Thyroid gland (tissue), 4 donors: ENCODE results near the gene SLC18A2.

Source experiments
- CTCF ChIP-seq, 6 experiments: fragments of 200-600 bp in 3 of 6; fragments of 450-650 bp in 3 of 6; sonication (generic) in 3 of 6; IDR thresholded peaks; one replicate each; pipeline ENCODE4 v1.5.1; 2016 to 2019; ENCODE audit warnings: antibody characterized with exemption in 6 of 6, mild to moderate bottlenecking in 2 of 6, inconsistent platforms in 1 of 6, moderate library complexity in 1 of 6
- POLR2A ChIP-seq, 2 donors: fragments of 450-650 bp; IDR thresholded peaks; one replicate each; pipeline ENCODE4 v1.6.1; 2017; ENCODE audit warnings: antibody characterized with exemption in 2 of 2, mild to moderate bottlenecking in 2 of 2, moderate library complexity in 1 of 2

- TF ChIP-seq CTCF (IDR thresholded peaks at IDR 0.05) (no peak), POLR2A (IDR thresholded peaks at IDR 0.05) (no peak)
Observed at GRCh38 chr10:117272195-117273076, 31.5 kb downstream of the SLC18A2 start.
